Activated T-cell treated with anti-CD3 and anti-CD28 coated beads, Interleukin-2, amount 50 U/mL, for 72 hours (primary cell): ENCODE measurements around the gene MRPL38. TPM values are rescaled to one million over a fixed set of nuclear protein-coding genes. Genes with fewer than 3 reads are reported as not detected.

Experiments
- ATAC-seq, 2 donors: fragments of 150-1000 bp; cut with Tn5 transposase; replicated peaks in 1 of 2; 2 replicates each; pipeline ENCODE4 v1.10.0; 2021; ENCODE audit warnings: moderate library complexity in 2 of 2, mild to moderate bottlenecking in 1 of 2
- DNase-seq, 2 donors: peaks; one replicate each; pipeline ENCODE4 v3.0.0; 2021 to 2022; ENCODE audit warnings: mixed read lengths in 1 of 2
- H3K27ac Mint-ChIP-seq: one replicate; pipeline ENCODE4 v1.8.0; 2022; ENCODE audit warnings: mild to moderate bottlenecking, moderate library complexity, mixed read lengths
- H3K27me3 Mint-ChIP-seq: one replicate; pipeline ENCODE4 v1.8.0; 2022; ENCODE audit warnings: low read depth, mixed read lengths
- H3K36me3 Mint-ChIP-seq, 2 donors: one replicate each; pipeline ENCODE4 v1.8.0; 2022; ENCODE audit warnings: mixed read lengths in 2 of 2, mild to moderate bottlenecking in 1 of 2; ENCODE audit not compliant: insufficient read depth in 2 of 2
- H3K4me1 Mint-ChIP-seq: one replicate; pipeline ENCODE4 v1.8.0; 2022; ENCODE audit warnings: low read depth, mixed read lengths
- H3K4me3 Mint-ChIP-seq, 2 donors: one replicate each; pipeline ENCODE4 v1.8.0; 2022; ENCODE audit warnings: mild to moderate bottlenecking in 2 of 2, mixed read lengths in 2 of 2, moderate library complexity in 2 of 2
- H3K9me3 Mint-ChIP-seq, 2 donors: one replicate each; pipeline ENCODE4 v1.8.0; 2022; ENCODE audit warnings: mixed read lengths in 2 of 2
- total RNA-seq, 2 donors: library from RNA; stranded (reverse); gene quantifications; one replicate each; pipeline ENCODE4 v1.2.3, GENCODE V29; 2022

Gene MRPL38
- total RNA-seq, 2 donors from 2014 or later: 101 to 117 TPM

DNA sequence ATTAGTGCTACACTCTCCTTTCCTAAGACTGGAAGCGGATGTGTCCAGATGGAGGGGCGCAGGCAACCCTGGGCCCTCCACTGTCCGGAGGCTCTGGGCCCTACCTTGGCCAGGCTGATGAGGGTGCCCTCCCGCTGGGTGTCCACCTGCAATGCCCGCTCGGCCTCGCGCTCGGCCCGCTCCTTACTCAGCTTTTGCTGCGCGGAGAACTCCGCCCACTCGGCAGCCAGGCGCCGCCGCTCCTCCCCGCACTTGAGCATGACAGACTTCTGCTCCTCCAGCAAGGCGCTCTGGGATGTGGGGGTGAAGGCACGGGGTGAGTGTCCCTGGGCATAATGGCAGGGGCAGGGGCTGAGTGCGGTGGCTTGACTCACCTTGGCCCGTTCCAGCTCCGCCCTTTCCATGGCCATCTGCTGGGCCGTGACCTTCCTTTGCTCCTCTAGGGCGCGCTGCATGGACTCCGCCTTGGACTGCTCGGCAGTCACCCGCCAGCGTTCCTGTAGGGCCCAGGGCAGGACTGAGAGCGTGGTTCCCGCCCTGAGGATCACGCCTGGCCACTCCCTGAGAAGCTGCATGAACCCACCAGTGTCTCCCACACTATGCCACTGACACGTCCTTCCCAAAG lies 10.1 kb upstream of the MRPL38 start:
- DNase-seq: no peak
- ATAC-seq: no peak
- Mint-ChIP-seq H3K4me1 (no peaks in the 10 kb centered on the region), H3K36me3 (peaks cover 0 to 3% of the 10 kb centered on the region in 2 donors), H3K4me3 (no peak overlapping the region), H3K27me3 (no peaks in the 10 kb centered on the region), H3K27ac (no peak overlapping the region), H3K9me3 (no peaks in the 10 kb centered on the region)

DNA sequence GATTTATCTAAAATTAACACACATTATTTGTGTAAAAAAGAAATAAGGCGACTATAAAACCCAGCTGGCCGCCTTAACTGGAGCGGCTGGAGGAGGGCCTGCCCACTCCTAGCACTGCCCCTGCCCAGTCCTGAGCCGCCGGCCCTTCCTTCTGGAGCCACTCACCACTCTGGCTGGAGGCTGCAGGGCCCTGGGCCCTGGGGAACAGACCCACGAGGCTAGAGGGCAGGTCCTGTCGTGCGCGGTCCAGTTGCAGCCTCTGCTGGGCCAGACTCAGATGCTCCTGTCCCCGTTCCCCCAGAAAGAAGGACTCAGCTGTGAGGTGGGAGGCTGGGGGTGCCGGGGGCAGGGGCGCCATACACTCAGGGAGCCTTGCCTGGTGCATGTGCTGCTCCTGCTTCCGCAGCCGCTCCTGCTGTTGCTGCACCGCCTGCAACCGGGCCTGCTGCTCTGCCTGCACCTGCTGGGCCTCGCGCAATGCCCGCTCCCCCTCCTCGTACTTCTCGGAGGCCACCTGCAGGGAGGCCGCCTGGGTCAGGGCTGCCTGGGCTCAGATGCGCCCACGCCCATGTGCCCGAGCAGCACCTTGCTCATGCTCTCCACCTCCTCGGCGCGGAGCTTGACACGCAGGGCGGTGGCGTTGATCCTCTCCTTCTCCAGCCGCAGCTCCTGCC lies 9.0 kb upstream of the MRPL38 start:
- no peak for ATAC-seq
- DNase-seq: no peak
- Mint-ChIP-seq H3K4me1 (no peaks in the 10 kb centered on the region), H3K27ac (no peak overlapping the region), H3K9me3 (no peaks in the 10 kb centered on the region), H3K36me3 (peaks cover 0 to 3% of the 10 kb centered on the region in 2 donors), H3K4me3 (no peak overlapping the region), H3K27me3 (no peaks in the 10 kb centered on the region)

DNA sequence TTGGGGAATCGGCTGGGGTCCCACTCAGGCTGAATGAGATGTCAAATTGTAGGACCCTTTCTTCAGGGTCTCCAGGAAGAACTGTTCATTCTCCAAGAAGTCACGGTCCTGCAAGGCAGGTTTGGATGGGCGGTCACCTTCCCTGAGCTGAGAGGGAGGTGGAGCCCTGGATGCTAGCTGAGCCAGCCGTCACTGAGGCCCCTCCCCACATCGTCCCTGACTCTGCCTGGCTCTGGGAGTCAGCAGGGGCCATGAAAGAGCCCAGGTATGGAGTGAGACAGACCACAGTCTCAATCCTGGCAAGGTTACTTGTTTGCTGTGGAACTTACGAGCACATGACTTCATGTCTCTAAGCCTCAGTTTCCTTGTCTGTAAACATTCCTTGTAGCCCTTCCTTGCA lies 6.0 kb upstream of the MRPL38 start:
- H3K4me1 Mint-ChIP-seq: peaks cover 7% of the 10 kb centered on the region
- ATAC-seq: no peak
- H3K27me3 Mint-ChIP-seq: no peaks in the 10 kb centered on the region
- H3K36me3 Mint-ChIP-seq: peaks cover 0 to 3% of the 10 kb centered on the region in 2 donors
- no peak overlapping the region for H3K27ac Mint-ChIP-seq
- H3K4me3 Mint-ChIP-seq: no peak overlapping the region
- no peak for DNase-seq
- no peaks in the 10 kb centered on the region for H3K9me3 Mint-ChIP-seq

DNA sequence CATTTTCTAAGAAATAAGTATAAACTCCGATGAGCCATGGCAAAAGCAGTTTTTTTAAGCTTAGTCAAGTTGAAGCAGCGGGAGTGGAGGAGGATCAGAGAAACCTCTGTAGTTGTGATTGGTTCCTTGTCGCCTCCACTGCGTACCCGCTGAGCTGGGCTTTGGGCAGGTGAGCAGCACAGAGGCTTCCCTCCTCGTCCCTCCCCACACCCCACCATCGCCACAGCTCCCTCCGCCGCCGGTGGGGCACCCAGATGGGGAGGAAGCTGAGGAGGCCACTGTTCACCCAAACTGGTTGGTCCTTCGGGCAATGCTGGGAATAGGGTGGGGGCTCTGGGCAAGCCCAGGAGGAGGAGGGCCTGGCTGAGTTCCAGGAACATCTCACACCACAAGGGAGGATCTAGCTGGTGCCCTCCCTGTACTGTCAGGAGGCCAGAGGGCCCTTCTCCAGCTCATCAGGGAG lies 5.2 kb upstream of the MRPL38 start:
- H3K9me3 Mint-ChIP-seq: no peaks in the 10 kb centered on the region
- no peak for ATAC-seq
- peaks cover 10% of the 10 kb centered on the region for H3K4me1 Mint-ChIP-seq

DNA sequence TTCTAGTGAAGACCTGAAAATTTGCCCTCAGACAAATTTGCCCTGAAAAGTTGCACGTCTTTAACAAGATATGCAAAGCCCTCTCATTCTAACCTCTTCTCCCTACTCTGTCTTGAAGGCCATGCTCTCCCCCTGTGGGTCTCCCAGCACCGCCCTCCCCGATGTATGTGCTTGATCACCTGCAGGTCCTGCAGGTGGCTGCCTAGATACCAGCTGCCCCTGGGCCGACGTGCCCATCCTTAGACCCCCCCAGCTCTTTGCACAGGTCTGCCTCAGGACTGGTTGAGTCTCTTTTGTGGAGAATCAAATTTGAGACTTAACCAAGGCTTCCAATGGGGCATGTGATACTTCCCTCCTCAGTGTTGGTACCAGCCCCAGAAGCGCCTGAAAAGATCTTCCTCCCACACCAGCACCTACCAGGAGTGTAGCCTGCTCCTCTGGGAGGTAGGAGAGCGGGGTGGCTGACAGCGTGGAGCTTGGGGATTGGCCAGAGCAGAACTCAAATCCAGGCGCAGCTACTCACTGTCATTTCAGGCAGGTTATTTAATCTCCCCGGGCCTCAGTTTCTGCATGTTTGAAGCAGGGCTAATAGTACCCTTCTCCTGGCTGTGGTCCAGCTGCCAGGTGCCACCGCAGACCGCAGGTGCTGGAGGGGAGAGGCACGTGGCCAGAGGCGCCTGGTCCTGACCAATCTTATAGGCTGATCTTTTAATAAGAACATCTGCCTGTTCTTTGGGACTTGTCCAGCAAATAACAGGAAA lies 4.5 kb upstream of the MRPL38 start:
- Mint-ChIP-seq H3K27ac (no peak overlapping the region), H3K36me3 (no peaks in the 10 kb centered on the region), H3K4me3 (no peak overlapping the region), H3K4me1 (peaks cover 10% of the 10 kb centered on the region), H3K9me3 (no peaks in the 10 kb centered on the region), H3K27me3 (no peaks in the 10 kb centered on the region)
- no peak for ATAC-seq
- DNase-seq: no peak

More for the DNA sequence above, 5.2 kb upstream of the MRPL38 start:
- H3K36me3 Mint-ChIP-seq: peaks cover 0 to 2% of the 10 kb centered on the region in 2 donors
- H3K27me3 Mint-ChIP-seq: no peaks in the 10 kb centered on the region
- no peak for DNase-seq
- H3K27ac Mint-ChIP-seq: no peak overlapping the region
- H3K4me3 Mint-ChIP-seq: no peak overlapping the region

DNA sequence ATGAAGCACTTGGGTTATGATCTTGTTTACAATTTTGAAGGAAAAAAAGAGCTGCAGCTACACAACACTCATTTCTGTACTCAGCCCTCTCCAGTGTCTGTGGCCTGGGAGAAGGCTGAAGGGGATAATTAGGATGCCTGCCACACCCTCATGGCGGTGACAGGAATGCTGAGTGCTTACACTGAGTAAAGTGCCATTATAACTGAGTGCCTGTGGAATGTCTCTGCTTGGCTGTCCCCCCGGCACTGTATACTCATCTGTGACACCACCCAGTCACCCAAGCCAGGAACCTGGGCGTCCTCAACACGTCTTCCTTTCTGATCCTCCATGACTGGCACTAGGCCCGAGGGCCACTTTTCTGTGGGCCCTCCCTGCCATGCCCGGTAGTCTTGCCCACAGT lies 3.5 kb upstream of the MRPL38 start:
- DNase-seq: no peak
- no peak for ATAC-seq
- no peak overlapping the region for H3K4me3 Mint-ChIP-seq
- peaks cover 20% of the 10 kb centered on the region for H3K4me1 Mint-ChIP-seq
- H3K27ac Mint-ChIP-seq: no peak overlapping the region
- H3K36me3 Mint-ChIP-seq: peaks cover 0 to 2% of the 10 kb centered on the region in 2 donors
- H3K9me3 Mint-ChIP-seq: no peaks in the 10 kb centered on the region
- H3K27me3 Mint-ChIP-seq: no peaks in the 10 kb centered on the region

DNA sequence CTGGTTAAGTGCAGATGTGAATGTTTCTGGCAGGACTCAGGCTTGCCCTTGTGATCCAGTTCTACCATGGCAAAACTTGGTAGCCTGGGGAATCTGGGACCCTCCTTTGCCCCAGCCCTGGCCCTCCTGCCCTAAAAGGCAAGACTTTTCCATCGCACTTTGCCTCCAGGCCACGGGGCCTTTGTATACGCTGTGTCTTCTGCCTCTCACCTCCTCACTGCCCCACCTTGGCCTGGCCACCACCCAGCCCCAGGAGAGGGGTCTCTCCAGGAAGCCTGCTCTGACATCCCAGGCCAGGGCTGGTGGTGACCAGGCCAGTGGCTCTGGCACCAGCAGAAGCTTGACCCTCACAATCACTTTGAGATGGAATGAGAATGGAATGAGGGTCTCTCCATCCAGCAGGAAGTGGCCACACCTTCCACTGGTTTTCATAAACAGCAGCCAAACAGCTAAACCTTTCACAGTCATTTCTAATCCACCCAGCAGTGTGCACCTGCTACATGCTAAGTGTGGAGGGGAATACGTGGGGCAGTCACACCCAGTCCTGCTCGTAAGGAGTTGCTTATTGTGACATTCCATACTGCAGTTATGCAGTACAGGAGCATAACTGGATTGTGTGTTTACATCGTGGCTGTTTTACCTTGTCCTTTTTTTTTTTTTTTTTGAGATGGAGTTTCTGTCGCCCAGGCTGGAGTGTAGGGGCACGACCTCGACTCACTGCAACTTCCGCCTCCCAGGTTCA lies 1.6 kb upstream of the MRPL38 start:
- H3K4me1 Mint-ChIP-seq: peaks cover 23% of the 10 kb centered on the region
- H3K4me3 Mint-ChIP-seq: peak overlapping the region; percentile 36 to 51
- no peak overlapping the region for H3K27ac Mint-ChIP-seq
- peaks cover 0 to 2% of the 10 kb centered on the region in 2 donors for H3K36me3 Mint-ChIP-seq
- H3K27me3 Mint-ChIP-seq: no peaks in the 10 kb centered on the region
- DNase-seq (no peak), ATAC-seq (no peak)
- no peaks in the 10 kb centered on the region for H3K9me3 Mint-ChIP-seq

DNA sequence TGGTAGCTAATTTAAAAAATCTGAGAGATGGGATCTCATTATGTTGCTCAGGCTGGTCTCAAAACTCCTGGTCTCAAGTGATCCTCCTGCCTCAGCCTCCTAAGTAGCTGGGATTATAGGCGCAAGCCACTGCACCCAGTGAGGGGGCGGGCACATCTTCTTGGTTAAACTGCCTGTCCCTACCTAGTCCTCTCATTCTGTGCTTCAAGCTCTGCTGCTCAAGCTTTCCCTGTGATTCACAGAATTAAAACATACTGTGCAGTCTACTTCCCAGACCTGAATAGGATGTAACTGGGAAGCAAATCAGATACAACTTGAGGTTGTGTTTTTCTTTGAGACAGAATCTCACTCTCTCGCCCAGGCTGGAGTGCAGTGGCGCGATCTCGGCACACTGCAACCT lies 2.3 kb downstream of the MRPL38 start:
- DNase-seq (no peak), ATAC-seq (no peak)
- peaks cover 4 to 8% of the 10 kb centered on the region in 2 donors for H3K36me3 Mint-ChIP-seq
- H3K4me1 Mint-ChIP-seq: peaks cover 27% of the 10 kb centered on the region
- no peak overlapping the region for H3K4me3 Mint-ChIP-seq
- no peaks in the 10 kb centered on the region for H3K27me3 Mint-ChIP-seq
- H3K27ac Mint-ChIP-seq: no peak overlapping the region
- H3K9me3 Mint-ChIP-seq: no peaks in the 10 kb centered on the region

DNA sequence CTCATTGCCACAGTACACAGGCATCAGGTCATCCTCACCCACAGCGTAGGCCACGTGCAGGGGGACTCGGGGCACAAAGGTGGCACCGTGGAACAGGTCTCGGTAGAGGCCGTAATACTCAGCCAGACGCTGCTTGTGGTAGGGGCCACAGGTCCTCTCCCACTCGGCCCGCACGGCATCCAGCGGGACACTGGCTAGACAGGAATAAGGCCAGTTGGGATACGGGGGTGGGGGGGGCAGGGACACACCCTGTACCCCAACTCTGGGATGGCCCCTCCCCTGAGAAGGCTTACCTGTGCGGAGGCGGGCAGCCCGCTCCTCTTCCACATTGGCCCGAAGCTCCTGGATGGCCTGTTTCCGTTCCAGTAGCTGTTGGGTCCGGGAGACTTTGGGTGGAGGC lies 3.0 kb downstream of the MRPL38 start:
- Mint-ChIP-seq H3K4me3 (no peak overlapping the region), H3K4me1 (peaks cover 30% of the 10 kb centered on the region), H3K27ac (no peak overlapping the region), H3K9me3 (no peaks in the 10 kb centered on the region), H3K27me3 (no peaks in the 10 kb centered on the region), H3K36me3 (peaks cover 4 to 8% of the 10 kb centered on the region in 2 donors)
- ATAC-seq (no peak), DNase-seq (no peak)

DNA sequence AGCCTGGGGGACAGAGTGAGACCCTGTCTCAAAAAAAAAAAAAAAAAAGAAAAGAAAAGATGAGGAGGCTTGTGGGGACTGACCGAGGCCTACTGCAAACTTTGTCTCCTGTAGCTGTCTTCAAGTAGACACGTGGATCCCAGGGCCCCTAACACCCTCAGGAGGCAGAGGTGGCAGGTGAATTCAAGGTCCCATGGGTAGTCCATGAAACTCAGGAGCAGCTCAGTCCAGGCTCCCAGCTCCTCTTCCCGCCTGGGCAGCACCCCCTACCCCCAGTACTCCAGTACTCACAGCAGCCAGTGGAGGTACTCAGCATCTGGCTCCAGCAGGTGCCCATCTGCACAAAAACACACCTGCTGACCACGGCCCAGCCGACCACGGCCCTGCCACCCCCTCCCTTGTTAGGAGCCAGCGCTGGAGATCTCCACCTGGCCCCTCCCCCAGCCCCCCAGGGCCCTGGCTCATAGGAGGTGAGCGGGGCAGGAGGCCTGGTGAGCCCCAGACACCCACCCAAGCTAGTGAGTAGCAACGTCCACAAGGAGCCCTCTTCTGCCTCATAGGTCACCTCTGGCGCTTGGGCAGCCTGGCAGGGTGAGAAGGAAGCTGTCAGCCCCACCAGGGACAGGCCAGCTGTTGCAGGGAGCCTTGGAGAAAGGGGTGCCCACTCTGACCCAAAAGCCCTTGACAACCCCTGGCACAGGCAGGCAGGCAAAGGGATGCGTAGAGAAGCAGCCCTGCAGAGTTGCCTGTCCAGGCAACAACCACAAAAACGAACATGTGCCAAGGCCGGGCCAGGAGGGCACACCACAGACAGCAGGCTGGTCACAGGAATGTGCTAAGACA lies 3.8 kb downstream of the MRPL38 start:
- DNase-seq (no peak), ATAC-seq (no peak)
- no peaks in the 10 kb centered on the region for H3K27me3 Mint-ChIP-seq
- H3K4me1 Mint-ChIP-seq: peaks cover 26% of the 10 kb centered on the region
- H3K4me3 Mint-ChIP-seq: no peak overlapping the region
- peaks cover 4 to 8% of the 10 kb centered on the region in 2 donors for H3K36me3 Mint-ChIP-seq
- H3K27ac Mint-ChIP-seq: no peak overlapping the region
- no peaks in the 10 kb centered on the region for H3K9me3 Mint-ChIP-seq

DNA sequence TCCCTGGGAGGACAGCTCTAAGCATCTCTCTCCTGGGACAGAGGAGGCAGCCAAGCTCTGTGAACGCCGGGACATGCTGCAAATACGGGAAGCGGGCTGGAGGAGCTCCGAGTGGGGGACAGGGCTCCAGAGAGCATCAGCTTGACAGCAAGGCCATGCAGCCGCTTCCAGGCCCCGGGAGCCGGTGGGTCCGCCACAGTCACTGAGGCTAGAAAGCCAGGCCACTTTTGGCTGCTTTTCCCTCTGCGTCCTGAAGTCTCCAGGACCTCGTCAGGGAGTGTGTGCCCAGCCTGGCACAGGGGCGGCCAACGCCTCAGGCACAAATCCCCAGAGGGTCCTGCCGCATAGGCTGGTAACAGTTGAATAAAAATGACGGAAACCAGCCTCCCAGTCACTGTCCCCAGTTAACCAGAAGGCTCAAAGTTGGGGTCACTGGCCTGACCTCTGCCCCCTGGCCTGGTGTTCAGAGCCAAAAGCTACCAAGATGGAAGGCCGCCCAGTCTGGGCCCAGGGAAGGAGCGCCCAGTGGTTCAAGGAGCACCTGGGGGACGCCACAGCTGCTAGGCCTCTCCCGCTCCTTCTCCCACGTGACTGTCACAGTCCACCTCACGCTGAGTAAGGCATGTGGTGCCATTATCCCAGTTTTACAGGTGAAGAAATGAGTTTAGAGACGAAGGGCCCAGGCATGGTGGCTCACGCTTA lies 4.8 kb downstream of the MRPL38 start:
- H3K4me3 Mint-ChIP-seq: no peak overlapping the region
- no peaks in the 10 kb centered on the region for H3K27me3 Mint-ChIP-seq
- peaks cover 30% of the 10 kb centered on the region for H3K4me1 Mint-ChIP-seq
- peaks cover 4 to 8% of the 10 kb centered on the region in 2 donors for H3K36me3 Mint-ChIP-seq
- ATAC-seq (no peak), DNase-seq (no peak)
- no peaks in the 10 kb centered on the region for H3K9me3 Mint-ChIP-seq
- no peak overlapping the region for H3K27ac Mint-ChIP-seq

DNA sequence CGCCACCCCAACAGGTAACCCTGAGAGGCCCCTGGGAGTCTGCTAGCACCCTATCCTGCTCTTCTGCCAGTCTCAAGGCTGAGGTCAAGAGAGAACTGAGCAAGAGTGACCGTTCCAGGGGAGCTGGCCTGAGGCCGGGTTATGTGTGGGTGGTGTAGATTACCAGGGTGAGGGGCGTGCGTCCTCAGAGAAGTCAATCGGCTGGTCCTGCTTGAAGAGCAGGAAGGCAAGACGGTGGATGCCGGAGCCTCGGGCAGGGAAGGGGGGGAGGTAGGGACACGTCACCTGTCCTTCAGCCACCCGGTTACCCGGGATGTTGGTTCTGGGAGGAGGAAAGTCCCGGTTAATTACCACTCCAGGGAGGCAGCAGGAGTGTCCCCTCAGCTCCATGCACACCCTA lies 5.3 kb downstream of the MRPL38 start:
- no peak for DNase-seq
- Mint-ChIP-seq H3K36me3 (peaks cover 4 to 8% of the 10 kb centered on the region in 2 donors), H3K9me3 (no peaks in the 10 kb centered on the region), H3K4me3 (no peak overlapping the region), H3K4me1 (peaks cover 34% of the 10 kb centered on the region), H3K27me3 (no peaks in the 10 kb centered on the region), H3K27ac (no peak overlapping the region)
- no peak for ATAC-seq
